ENCODE data around the gene CSAD.
"Not testable (repeated sequence)": the region's sequence is repeated elsewhere in the genome, so short reads cannot be mapped to it uniquely, and the experiment has no call there.

CSAD gene

DNA sequence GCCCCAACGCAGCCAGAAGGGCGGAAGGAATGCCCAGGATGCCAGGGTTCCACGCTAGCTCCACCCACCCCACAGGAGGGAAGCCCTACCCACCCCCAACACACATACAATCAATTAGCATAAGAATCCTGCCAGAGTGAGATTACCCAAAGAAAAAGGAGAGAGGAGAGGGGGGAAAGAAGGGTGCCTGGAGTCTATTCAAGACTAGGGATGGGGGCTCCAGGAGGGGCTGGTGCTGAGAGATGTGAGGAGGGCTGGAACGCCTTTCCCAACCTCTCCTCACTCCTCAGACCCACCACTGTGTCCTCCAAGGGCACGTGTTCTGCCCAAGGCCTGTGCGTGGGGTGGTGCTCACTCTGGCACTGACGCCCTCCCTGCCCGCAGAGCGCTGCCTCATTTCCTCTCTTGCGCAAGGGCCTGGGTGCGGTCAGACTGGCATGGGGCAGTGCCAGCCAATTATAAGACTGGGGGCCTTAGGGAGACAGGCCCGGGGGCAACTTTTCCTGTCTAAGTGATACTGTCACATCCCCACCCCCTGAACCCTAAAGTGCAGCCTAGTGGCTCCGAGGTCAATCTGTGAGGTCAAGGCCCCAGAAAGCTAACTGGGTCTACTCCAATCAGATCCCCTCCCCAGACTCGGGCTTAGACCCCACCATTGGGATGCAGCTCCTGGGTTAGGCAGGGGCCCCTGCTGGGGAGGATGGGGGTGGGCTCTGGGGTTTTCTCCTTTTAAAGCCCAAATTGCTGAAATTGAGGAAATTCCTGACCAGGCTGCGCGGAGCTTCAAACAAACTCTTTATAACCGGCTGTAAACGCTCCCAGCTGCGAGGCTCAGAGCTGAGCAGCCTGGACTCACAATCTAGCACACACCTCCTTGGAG lies 36.6 kb upstream of the CSAD start:
- DNase-seq = no peak

DNA sequence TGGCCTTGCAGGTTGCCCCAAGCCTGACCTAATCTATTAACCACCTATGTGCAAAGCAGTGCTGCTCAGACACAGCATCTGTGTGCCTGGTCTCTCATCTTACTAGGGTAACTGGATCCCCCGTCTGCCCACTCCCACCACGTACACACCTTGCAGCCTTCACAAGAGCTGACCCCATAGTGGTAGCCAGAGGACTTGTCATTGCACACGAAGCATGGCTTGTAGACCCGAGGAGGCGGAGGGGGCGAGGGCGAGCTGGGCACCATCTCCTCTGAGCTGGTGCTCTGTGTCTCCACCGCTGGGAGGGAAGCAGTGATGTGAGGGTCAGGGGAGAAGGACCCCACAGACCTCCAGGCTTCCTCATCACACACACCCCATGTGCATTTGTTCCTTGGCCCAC lies 34.8 kb upstream of the CSAD start:
- DNase-seq = no peak

DNA sequence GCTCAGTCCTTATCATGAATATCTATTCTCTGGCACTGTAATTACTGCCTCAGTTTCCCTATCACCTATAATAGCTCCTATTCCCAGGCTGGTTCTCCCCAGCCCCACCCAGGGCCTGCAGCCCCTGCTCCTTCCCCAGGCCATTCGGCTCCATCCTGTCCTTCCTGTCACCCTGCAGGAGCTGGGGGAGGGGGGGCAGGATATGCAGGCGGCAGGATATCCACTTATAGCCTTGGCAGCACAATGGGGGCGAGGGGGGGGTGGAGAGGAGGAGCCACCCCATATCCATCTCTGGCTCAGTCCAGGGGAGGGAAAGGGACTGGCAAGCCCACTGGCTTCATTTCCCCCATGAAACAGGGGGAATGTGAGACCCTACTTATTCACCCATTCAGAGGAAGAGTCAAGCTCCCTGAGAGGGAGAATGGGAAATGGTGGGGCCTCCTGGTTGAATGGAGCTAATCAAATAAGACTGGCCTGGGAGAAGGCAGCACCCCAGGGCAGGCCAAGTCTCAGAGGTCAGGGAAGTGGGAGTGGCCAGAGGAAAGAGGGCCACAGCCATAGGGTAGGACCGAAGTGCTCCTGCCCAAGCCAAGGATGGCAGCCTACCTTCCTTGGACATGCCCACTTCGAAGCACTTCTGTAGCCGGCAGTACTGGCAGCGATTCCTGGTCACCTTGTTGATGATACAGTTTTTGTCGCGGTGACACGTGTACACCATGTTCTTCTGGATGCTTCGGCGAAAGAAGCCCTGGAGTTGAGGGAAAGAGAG lies 34.1 kb upstream of the CSAD start:
- no peak for DNase-seq

DNA sequence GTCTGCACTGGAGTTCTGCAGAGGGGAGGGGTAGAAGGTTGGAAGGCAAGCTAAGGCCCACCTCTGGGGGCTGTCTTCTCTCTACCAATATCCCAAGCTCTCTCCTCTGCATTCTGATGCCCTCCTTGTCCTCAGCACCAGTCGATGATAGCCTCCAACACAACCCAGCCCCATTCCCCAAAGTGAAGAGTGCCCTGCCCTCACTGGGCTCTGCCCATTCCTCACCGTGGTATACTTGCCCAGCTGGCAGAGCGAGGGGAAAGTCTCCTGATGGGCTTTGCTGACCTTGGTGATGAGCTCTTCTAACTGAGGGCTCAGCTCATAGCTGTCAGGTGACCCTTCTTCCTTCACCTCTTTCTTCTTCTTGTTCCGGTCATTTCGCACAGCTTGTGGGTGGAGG lies 33.5 kb upstream of the CSAD start:
- no peak for DNase-seq

DNA sequence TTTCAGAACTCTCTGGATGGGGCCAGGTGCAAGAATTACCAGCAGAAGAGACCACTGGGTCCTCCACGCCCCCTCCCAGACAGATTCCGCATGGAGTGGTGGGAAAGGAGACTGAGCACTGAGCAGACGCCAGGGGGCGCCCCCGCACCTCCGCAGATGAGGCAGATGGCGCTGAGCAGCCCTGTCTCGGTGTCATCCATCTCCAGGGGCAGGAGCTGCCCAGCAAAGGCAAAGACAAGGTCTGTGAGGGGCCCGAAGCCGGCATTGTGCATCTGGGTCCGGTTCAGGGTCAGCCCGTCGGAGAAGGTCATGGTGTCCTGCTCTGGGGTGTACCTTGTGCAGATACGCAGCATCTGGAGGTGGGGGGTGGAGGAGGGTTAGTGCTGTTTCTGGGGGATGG lies 32.6 kb upstream of the CSAD start:
- peak; percentile 67 for DNase-seq

DNA sequence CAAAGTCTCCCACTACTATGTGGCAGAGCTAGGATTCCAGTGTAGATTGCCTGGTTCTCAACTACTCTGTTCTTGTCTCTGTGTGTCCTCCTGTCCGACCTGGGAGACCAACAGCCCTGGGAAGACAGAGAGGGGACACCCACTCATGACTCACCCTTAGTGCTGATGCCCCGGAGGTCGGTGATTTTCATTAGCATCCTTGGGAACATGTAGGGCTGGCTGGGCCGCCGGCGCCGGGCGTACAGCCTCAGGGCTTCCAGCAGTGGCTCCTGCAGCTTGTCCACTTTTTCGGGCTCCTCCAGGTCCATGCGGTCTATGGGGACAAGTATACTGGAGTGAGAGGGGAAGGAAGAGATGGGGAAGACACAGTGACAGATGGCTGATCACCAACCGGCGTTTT lies 32.2 kb upstream of the CSAD start:
- no peak for DNase-seq

DNA sequence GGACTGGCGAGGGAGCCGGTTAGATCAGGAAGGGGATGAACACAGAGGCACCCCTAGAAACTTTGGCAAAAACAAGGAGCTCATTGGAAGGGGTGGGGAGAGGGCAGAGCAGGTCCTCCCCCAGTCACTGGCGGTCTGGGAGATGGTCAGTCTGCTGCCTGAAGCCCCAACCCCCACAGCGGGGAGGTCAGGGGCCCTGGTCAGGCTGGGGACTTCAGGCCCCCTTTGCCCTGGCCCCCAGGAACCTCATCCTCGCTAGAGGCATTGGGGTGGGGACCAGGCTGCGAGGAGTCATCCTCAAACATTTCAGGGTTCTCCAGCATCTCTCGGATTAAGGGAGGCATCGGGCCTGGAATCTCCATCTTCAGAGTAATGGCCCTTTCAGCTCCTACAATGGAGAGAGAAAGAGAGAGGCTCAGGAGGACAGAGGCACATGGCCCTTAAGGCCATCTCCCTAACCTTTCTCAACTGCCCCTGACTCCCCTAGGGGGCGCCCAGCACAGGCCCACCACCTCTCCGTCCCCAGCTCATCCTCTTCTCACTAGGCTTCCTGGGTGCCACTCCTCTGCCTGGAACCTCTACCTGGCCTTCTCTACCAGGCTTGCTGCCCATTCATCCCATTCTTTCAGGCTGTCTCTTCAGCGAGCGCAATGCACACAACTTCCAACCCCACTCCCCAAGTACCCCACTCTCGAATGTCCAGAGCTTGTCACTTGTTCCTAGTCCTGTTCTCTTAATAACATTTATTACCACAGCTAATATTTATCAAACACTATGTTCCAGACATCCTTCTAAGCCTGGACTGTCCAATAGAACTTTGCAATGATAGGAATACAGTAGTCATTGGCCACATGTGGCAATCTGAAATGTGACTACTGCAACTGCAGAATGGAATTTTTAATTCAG lies 31.0 kb upstream of the CSAD start:
- no peak for DNase-seq

DNA sequence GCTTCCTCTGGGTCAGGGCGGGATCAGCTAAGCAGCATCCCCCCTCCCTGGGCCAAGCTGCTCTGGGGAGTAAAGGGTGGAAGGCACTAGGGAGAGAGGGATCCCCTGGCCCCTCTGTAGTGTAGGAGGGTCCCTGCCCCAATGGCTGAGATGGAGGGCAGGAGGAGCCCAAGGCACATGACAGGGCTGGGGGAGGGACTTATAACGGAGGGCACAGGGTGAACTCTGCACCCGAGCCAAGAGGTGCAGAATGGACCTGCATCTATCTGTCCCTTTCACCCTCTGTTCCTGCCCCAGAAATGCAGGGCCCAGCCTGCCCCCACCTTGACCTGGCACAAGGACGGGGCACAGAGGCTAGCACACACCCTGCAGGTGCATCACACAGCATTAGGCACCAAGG lies 30.1 kb upstream of the CSAD start:
- DNase-seq = no peak

DNA sequence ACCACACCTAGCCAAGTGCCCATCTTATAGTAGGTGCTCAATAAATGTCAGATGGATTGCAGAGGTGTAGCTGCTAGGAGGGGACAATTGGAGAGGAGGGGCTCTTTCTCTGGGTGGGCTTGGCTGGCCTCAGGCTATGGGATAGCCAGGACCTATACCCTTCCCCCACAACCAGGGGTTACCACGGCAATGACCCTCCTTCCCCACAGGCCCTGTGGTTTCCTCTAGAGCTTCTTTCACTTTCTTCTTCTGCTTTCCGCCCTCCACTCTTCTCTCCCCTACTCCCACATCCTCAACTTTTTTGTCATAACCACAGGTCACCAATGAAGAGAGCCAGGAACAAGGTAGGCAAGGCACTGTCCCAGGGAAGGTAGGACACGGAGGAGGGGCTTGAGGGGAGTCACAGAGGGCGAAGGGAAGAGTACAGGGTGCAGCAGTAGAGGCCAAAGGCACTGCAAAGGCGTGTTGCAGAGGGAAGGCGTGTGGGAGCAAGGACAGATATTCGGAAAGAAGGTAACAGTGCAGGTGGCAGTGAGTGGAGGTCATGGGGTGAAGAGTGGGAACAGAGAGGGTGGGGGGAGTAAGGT lies 28.2 kb upstream of the CSAD start:
- no peak for DNase-seq

DNA sequence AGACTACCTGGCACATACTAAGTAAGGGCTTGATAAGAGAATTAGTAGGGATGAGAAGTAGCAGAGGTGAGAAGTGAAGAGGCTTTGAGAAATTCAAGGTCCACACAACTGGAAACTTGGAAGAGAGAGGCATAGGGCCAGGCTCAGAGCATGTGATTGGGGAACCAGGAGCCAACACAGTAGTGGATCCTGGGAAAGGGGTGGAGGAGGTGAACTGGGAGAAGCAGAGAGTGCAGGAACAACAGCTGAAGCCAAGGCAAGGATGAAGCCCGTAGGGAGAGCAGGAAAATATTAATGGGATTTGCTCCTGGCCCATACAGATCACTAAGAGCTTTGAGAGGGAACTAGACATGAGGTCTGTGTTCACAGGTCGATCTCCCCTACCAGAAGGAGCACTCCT lies 27.7 kb upstream of the CSAD start:
- DNase-seq = no peak

DNA sequence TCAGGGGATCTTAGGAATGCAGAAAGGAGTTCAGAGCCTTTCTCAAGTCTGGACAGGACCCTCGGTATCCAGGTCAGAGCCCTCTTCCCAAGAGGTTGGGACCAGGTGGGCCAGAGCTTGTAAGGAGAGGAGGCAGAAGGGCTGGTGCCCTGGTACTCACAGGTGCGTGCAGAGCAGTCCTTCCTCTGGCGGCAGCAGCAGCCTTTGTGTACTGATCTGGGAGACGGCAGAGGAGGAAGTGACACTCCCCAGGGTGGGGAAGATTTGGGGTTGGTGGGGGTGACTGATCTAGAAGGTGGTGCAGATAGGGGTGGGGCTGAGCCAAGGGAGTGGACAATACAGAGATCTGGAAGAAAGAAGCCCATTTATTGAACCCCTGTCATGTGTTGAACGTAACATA lies 26.3 kb upstream of the CSAD start, which contains the start of gene ITGB7:
TSS of gene ITGB7 (minus strand) at position 210 of the 400 bp plus-strand sequence. CDS start 6,808 bp downstream, outside the sequence.
- DNase-seq = no peak

DNA sequence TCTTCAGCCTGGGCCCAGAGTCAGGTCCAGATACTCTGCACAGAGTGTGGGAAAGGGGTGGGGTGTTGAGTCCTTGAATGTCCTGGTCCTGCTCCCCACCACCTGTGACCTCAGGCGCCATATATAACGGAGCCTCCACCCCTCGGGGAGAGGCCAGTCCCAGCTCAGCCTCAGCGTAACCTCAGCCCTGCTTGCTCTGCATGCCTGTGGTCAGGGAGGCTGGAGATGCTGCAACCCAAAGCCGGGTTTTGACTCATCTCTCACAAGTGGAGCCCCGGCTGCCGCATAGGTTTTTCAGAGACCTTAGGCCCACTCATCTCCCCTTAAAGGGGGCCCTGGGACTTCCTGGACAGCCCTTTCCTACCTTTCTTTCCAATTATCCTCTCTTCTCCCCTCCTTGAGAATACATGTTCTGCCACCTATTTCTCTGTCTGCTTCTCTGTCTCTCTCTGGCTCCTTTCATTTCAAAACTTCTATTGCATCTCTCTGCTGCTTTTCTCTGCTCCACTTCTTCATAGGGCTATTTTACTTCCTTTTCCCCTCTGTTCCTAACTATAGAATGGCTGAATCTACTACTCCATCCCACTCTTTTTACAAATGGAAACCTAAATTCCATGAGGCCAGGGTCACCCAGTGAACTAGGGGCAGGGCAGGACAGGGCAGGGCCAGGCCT lies 25.2 kb upstream of the CSAD start:
- DNase-seq = no peak

DNA sequence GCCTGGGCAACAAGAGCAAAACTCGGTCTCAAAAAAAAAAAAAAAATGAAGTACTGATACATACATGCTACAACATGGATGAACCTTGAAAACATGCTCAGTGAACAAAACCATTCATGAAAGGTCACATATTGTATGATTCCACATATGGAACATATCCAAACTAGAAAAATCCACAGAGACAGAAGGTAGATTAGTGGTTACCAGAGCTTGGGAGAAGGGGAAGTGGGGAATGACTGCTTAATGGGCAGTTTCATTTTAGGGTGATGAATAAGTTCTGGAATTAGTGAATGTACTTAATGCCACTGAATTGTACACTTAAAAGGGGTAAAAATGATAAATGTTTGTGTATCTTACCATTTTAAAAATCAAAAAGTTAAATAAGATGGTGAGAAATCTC lies 23.6 kb upstream of the CSAD start:
- DNase-seq = no peak

DNA sequence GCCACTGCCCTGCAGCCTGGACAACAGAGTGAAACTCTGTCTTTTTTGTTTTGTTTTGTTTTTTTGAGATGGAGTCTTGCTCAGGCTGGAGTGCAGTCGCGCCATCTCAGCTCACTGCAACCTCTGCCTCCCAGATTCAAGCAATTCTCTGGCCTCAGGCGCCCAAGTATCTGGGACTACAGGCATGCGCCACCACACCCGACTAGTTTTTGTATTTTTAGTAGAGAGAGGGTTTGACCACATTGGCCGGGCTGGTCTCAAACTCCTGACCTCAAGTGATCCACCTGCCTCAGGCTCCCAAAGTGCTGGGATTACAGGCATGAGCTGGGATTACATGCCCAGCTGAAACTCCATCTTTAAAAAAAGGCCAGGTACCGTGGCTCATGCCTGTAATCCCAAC lies 21.6 kb upstream of the CSAD start:
- not testable (repeated sequence) for DNase-seq

DNA sequence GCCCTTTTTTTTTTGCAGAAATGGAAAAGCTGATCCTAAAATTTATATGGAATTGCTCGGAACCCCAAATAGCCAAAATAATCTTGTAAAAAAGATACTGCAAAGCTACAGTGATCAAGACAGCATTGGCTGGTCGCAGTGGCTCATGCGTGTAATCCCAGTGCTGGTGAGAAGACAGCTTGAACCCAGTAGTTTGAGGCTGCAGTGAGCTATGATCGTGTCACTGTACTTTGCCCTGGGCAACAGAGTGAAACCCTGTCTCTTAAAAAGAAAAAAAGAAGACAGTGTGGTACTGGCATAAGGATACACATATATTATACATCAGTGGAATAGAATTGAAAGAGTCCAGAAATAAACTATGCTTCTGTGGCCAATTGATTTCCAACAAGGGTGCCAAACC lies 20.9 kb upstream of the CSAD start:
- no peak for DNase-seq

DNA sequence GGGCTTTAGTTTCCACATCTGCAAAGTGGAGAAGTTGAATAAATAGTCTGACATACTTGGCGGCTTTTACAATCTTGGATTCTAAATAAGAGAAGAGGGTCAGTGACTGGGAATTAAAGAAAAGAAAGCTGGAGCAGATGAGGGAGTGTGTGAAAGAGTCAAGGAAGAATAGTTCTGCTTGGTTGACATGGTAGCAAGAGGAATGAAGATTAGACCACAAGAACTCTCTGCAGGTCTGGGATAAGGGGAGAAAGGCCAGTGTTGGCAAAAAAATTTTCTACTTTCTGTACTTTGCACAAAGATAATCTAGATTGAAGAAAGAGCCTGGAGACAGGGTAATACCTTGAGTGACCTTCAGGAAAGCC lies 20.4 kb upstream of the CSAD start:
- DNase-seq = no peak

DNA sequence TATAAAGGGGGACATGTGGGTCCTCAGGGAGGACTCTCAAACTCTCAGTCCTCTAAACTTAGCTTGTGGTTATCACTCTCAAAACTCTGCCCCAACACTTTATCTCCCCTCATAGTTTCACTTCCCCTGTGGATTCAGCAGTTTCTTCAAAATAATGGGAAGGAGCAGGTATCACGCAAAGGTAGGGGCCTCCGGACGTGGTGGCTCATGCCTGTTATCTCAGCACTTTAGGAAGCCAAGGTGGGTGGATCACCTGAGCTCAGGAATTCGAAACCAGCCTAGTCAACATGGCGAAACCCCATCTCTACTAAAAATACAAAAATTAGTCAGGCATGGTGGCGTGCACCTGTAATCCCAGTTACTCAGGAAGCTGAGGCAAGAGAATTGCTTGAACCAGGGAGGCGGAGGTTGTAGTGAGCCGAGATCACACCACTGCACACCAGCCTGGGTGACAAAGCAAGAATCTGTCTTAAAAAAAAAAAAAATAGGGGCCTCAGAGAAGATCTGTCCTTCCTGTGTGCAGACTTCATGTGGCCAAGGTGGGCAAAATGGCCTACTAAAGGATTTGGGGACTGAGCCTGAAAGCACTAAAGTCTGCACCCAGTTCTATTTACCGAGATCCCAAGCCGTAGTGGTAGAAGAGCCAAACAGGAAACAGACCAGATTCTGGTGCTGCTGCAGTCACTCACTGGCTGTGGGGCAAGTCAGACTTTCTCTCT lies 19.9 kb upstream of the CSAD start:
- no peak for DNase-seq

DNA sequence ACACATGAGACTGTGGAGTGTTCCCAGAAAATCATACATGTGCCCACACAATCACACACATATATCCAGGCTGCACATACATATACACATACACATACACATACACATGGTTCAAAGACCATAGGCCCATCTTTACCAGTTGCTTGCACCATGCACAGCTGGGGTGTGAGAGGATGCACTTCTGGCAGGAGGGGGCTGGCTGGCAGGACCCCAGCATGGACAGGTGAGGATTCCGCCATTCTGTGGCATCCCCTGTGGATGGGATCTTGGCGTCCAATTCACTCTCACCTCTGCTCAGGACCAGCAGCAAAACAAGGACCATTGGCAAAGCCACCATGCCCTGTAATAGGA lies 19.4 kb upstream of the CSAD start:
- DNase-seq = no peak

DNA sequence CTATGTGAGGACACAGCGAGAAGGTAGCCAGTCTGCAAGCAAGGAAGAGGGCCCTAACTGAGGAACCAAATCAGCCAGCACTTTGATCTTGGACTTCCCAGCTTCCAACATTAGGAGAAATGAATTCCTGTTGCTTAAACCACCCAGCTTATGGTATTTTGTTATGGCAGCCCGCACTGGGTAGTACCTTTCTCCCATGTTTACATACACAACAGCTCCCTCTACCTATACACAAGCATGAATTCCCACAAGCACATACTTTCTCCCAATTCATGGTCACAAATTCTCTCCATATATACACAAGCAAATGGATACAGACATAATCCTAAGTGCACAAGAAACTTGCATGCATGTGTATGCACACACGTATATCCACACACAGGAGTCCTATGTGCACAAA lies 19.0 kb upstream of the CSAD start:
- no peak for DNase-seq

DNA sequence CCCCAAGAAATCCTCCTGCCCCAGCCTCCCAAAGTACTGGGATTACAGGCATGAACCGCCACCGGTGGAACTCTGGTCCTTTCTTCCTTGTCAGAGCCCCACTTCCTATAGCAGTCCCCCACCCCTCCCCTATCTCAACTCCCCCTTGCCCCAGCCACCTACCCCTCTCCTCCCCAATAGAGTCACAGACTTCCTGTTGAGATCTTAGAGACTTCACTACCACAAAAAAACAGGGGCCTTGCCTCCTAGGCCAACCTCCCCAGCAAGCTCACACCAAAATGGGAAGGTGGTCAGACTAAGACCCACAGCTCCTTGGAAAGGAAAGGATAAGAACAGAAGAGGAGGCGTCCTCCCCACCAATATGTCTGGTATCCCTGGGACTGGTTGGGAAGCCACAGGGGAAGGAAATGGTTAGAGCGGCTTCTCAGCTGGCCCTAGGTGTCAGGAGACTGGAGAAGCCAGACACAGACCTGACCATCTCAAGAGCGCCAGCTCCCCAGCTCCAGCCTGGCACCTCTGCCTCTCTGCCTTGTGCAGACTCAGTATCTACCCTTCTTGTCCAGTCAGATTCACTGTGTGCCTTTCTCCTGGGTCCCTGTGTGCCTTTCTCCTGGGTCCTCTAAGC lies 17.9 kb upstream of the CSAD start:
- DNase-seq = no peak

DNA sequence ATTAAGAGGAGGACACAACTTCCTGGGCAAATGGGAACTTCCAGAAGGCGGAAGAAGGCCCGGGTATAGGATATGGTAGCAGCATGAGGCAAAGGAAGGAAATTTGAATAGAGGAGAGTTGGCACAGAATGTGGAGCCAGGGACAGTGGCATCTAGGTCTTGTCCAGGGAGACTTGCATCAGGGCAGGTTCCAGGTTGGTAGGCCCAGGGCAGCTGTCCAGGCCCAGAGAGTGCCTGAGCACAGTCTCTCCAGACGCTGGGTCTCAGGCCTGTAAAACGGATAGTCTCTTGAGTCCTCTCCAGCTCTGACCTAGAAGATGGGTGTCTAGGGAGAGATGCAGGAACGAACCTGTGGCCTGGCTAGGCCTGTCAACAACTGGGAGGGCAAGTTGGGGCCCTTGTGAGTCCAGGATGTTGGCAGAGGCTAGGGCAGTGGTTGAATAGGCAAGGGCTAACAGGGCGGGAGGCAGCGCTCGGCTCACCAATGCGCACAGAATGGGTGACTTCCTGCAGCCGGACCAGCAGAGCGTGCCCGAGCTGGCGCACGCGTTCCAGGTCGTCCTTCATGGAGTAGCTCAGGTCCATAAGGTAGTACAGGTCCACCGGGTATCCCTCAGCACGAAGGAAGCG lies 16.4 kb upstream of the CSAD start:
- DNase-seq = peak; percentile 80

Data from NCI-H2029 (cell line).